HUDEP-2 (cell line): ENCODE data around the gene RAB5IF.

ENCODE experiments used
- DNase-seq, 76 experiments: peaks; one replicate each; lab custom pipeline; 2025; ENCODE audit not compliant: unreplicated experiment in 76 of 76; lab: John Stamatoyannopoulos, UW

RAB5IF gene

DNA sequence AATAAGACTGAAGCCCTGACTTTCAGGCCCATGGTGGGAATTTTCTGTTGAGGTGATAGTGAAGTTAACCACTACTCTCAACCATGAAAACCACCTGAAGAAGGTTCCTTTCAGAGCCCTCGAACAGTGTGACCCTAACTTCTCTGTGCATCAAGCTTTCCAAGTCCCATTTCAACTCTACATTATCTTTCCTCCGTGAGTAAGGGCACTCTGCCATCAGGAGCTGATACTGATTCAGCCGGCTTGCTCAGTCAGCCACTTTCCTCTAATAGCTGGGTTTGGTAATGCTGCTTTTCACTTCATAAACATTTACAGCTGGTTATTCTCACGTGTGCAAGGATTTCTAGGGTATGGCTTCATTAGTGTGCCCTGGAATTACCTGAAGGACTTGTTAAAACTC, 51.2 kb downstream of the RAB5IF start:
- DNase-seq = no peak

DNA sequence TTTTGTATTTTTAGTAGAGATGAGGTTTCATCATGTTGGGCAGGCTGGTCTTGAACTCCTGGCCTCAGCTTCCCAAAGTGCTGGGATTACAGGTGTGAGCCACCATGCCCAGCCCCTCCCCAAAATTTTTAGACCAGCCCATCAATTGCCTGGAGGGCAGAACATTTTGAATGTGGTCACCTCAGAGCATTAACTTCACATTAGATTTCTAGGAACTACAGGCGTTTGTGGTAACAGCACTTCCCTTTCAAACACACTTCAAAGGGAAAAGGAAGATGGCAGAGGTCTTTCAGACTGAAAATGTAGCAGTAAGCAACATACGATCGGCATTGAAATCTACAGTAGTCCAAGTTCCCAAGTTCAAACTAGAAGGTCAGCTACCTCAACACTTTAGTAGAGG, 52.7 kb downstream of the RAB5IF start:
- DNase-seq = no peak
